ENCODE data around the gene EXOSC3.

GRCh38 chr9:37751186-37751585 is 33.7 kb downstream of the EXOSC3 start:
- TF ChIP-seq, protein P1, sequence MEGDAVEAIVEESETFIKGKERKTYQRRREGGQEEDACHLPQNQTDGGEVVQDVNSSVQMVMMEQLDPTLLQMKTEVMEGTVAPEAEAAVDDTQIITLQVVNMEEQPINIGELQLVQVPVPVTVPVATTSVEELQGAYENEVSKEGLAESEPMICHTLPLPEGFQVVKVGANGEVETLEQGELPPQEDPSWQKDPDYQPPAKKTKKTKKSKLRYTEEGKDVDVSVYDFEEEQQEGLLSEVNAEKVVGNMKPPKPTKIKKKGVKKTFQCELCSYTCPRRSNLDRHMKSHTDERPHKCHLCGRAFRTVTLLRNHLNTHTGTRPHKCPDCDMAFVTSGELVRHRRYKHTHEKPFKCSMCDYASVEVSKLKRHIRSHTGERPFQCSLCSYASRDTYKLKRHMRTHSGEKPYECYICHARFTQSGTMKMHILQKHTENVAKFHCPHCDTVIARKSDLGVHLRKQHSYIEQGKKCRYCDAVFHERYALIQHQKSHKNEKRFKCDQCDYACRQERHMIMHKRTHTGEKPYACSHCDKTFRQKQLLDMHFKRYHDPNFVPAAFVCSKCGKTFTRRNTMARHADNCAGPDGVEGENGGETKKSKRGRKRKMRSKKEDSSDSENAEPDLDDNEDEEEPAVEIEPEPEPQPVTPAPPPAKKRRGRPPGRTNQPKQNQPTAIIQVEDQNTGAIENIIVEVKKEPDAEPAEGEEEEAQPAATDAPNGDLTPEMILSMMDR (conservative IDR thresholded peaks at IDR 0.05; ENCODE audit: low read length), result no peak
- TF ChIP-seq EZH2phosphoT487 (IDR thresholded peaks at IDR 0.05; ENCODE audit: borderline replicate concordance, low read depth, low read length), result no peak

Data from OCI-LY7 (cell line).